Measurements from ENCODE around the gene TIMP1. TPM values are rescaled to one million over a fixed set of nuclear protein-coding genes. Genes with fewer than 3 reads are reported as not detected.

TIMP1 gene
- total RNA-seq, 1 experiment from 2014 or later, result 35.4 TPM

GRCh38 chrX:47605024-47605423, 22.8 kb downstream of the TIMP1 start (continued):
- no peak for TF ChIP-seq NR3C1 (CRISPR knock-in tag; conservative IDR thresholded peaks at IDR 0.05; ENCODE audit: low read depth)
- TF ChIP-seq MXD4 (CRISPR knock-in tag; IDR thresholded peaks at IDR 0.05; ENCODE audit: borderline replicate concordance), result no peak
- TF ChIP-seq ZNF281 (CRISPR knock-in tag; IDR thresholded peaks at IDR 0.05), result no peak

- ATAC-seq, result no peak
- ChIA-PET POLR2A (no interaction called here), CTCF (no interaction called here)
- Mint-ChIP-seq H3K27me3 (ENCODE audit: low read depth) (no peaks in the 10 kb centered on the region), H3K36me3 (peaks cover 4% of the 10 kb centered on the region; the same call in 1 of the 2 replicates), H3K9me3 (peaks cover 5% of the 10 kb centered on the region), H3K4me3 (no peak overlapping the region), H3K4me1 (peaks cover 19% of the 10 kb centered on the region), H3K27ac (no peak overlapping the region)
- DNase-seq (ENCODE audit: low spot score), result no peak
- TF ChIP-seq MAX (CRISPR knock-in tag; IDR thresholded peaks at IDR 0.05) (no peak), JAZF1 (CRISPR knock-in tag; IDR thresholded peaks at IDR 0.05) (no peak), PRDM15 (CRISPR knock-in tag; IDR thresholded peaks at IDR 0.05) (no peak), ATF2 (CRISPR knock-in tag; IDR thresholded peaks at IDR 0.05; ENCODE audit: borderline replicate concordance, low read depth) (no peak), TP53 (CRISPR knock-in tag; IDR thresholded peaks at IDR 0.05) (no peak), OVOL2 (CRISPR knock-in tag; IDR thresholded peaks at IDR 0.05; ENCODE audit: borderline replicate concordance) (no peak), FOXK1 (CRISPR knock-in tag; IDR thresholded peaks at IDR 0.05) (no peak)
Measured at GRCh38 chrX:47607091-47607490, 24.9 kb downstream of the TIMP1 start.

- Mint-ChIP-seq H3K27ac (peak overlapping the region; percentile 95), H3K4me3 (no peak overlapping the region), H3K36me3 (peaks cover 4% of the 10 kb centered on the region; the same call in 1 of the 2 replicates), H3K27me3 (ENCODE audit: low read depth) (no peaks in the 10 kb centered on the region), H3K9me3 (peaks cover 5% of the 10 kb centered on the region), H3K4me1 (peaks cover 19% of the 10 kb centered on the region)
- ATAC-seq, result peak; percentile 92
- CTCF ChIA-PET, result interaction anchor here (0.7 to 1.3 kb wide), 7 partner anchors 12 to 40 kb away, joined by 3 to 7 read pairs (median 3); partner anchors contain the start of gene TIMP1
- POLR2A ChIA-PET, result interaction anchor here (0.7 to 1.3 kb wide), 4 partner anchors 21 to 58 kb away, joined by 3 to 4 read pairs (median 3); no protein-coding TSS in a partner anchor
- peak; percentile 57 for DNase-seq (ENCODE audit: low spot score)
- TF ChIP-seq CREM (CRISPR knock-in tag; IDR thresholded peaks at IDR 0.05) (no peak), FOXP1 (CRISPR knock-in tag; IDR thresholded peaks at IDR 0.05; ENCODE audit: borderline replicate concordance) (no peak), ETV6 (CRISPR knock-in tag; IDR thresholded peaks at IDR 0.05) (peak; percentile 54; the same call in 1 of the 2 replicates), GRHL2 (CRISPR knock-in tag; IDR thresholded peaks at IDR 0.05; ENCODE audit: insufficient replicate concordance, severe bottlenecking) (no peak), ZNF512 (CRISPR knock-in tag; IDR thresholded peaks at IDR 0.05; ENCODE audit: borderline replicate concordance) (0 out of 2 replicates have a peak, but pooled peaks have one; percentile 58), MYBL2 (CRISPR knock-in tag; IDR thresholded peaks at IDR 0.05) (no peak), HMGA2 (CRISPR knock-in tag; IDR thresholded peaks at IDR 0.05) (no peak), NFE2L1 (CRISPR knock-in tag; IDR thresholded peaks at IDR 0.05) (peak; percentile 90; the same call in 1 of the 2 replicates), ZNF281 (CRISPR knock-in tag; IDR thresholded peaks at IDR 0.05) (no peak), SMAD4 (CRISPR knock-in tag; IDR thresholded peaks at IDR 0.05) (no peak)
Measured at GRCh38 chrX:47608130-47608810, 26.0 kb downstream of the TIMP1 start.

All from WTC11 (cell line).